HG02840 (cell line): Measurements from ENCODE around the gene ANK2.

ENCODE experiments used
- ATAC-seq: cut with Tn5 transposase; IDR thresholded peaks from one replicate; pipeline ENCODE4 v1.9.1; 2021; ENCODE audit warnings: mild to moderate bottlenecking, moderate library complexity, moderate number of reproducible peaks; ENCODE audit not compliant: unreplicated experiment, low FRiP score

The ANK2 gene

DNA sequence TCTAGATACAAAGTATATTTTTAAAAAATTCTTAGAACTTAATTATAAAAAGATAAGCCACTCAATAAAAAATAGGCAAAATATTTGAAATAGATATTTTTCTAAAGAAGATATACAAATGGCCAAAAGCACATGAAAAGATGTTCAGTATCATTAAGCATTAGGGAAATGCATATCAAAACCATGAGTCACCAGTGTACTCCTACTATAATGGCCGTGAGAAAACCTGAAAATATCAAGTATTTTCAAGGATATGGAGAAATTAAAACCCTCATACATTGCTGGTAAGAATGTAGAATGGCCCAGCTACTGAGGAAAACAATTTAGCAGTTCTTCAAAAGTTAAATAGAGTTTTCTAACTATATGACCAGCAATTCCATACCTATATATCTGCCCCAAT is 374.2 kb downstream of the ANK2 start:
- no peak for ATAC-seq

DNA sequence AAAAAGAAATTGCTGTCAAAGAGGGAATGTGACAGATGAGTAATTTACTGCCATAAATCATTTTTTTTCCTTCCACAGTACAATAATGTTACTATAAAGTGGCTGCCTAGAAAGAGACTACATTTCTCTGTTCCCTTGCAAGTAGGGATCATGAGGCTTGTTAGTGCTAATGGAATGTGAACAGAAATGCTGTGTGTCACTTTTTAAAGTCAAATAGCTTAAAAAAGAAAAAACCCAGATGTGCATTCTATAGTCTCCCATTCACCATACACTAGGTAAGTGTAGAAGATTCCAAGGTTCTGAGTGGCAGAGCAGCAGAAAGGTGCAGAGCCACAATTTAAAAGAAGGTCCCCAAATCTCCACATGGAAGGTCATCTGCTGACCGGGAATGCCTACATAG is 383.7 kb downstream of the ANK2 start:
- ATAC-seq: no peak
